HG02943 (cell line): ENCODE results near the gene KRTAP9-3.
"Not testable (repeated sequence)": the region's sequence is repeated elsewhere in the genome, so short reads cannot be mapped to it uniquely, and the experiment has no call there.

Experiments used
- ATAC-seq: cut with Tn5 transposase; IDR thresholded peaks from one replicate; pipeline ENCODE4 v1.9.1; 2021; ENCODE audit warnings: mild to moderate bottlenecking, low read depth, moderate library complexity; ENCODE audit not compliant: unreplicated experiment

The KRTAP9-3 gene

GRCh38 chr17:41249637-41250240, 17.5 kb downstream of the KRTAP9-3 start, which contains the start of gene KRTAP9-4:
Gene KRTAP9-4, plus strand, starts transcription at chr17:41249687. Its CDS starts 34 bp downstream, at chr17:41249721.
- ATAC-seq = not testable (repeated sequence)

DNA sequence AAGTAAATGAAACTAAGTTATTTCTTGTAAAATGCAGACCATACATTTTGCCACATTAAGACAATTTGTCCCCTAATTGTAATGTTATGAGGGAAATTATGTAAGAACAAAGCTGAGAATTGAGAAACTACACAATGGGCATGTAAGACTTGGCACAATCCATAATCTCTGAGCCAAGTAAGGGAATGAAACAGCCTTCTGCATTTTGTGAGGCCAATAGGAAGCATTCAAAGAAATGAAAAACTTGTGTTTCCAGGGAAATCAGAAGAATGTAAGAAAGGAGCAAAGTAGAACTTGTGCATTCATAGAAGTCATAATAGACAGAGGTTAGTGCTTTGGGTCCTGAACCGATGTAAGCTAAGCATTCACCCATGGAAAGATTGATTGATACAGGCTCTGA, 19.0 kb downstream of the KRTAP9-3 start:
- no peak for ATAC-seq

- ATAC-seq = no peak
Observed at GRCh38 chr17:41254861-41255260, 22.6 kb downstream of the KRTAP9-3 start.

- not testable (repeated sequence) for ATAC-seq
Observed at GRCh38 chr17:41255381-41256290, 23.4 kb downstream of the KRTAP9-3 start, which contains the start of gene KRTAP9-9. Gene KRTAP9-9, plus strand, starts transcription at chr17:41255384.

GRCh38 chr17:41256291-41256685, 24.0 kb downstream of the KRTAP9-3 start:
- ATAC-seq = no peak

DNA sequence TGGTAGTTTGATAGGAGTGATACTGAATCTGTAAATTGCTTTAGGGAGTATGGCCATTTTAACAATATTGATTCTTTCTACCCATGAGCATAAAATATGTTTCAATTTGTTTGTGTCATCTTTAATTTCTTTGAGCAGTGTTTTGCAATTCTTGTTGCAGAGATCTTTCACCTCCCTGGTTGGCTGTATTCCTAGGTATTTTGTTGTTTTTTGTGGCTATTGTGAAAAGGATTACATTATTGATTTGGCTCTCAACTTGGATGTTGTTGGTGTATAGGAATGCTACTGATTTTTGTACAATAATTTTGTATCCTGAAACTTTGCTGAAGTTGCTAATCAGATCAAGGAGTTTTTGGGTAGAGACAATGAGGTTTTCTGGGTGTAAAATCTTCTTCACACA, 26.2 kb downstream of the KRTAP9-3 start:
- ATAC-seq = no peak

- no peak for ATAC-seq
Observed at GRCh38 chr17:41263212-41263611, 31.0 kb downstream of the KRTAP9-3 start.

GRCh38 chr17:41264599-41264998, 32.4 kb downstream of the KRTAP9-3 start:
- ATAC-seq = no peak

DNA sequence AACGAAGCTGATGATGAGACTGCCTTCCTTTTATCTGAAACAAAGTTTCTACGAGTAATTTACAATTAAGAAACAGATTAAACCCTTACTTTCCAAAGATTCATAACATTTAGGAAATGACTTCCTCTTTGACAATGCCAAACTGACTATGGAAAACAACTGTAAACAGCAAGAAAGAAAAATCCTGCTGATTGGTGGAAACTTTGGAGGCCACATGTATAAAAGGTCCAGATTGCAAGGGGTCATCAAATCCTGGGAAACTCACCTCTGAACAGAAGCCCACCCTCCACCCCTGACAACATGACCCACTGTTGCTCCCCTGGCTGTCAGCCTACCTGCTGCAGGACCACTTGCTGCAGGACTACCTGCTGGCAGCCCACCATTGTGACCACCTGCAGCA, 32.8 kb downstream of the KRTAP9-3 start, which contains the start of gene KRTAP9-6:
TSS of gene KRTAP9-6 (plus strand) at position 301 of the 400 bp plus-strand sequence. CDS start at position 301, 0 bp downstream.
- no peak for ATAC-seq

DNA sequence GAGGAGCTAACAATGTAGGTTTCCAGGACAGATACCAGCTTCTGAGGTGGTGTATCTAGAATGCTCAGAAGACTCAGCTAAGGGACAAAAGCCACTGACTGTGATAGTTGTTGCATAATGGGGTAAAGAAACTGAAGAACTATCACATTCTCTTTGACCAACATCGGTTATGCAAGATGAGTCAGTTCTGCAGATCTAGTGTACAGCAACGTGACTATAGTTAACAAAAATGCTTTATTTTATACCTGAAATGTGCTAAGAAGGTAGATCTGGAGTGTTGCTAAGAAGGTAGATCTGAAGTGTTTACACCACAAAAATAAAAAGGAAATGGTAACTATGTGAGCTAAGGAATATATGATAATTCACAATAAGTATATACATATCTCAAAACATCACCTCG, 35.5 kb downstream of the KRTAP9-3 start:
- ATAC-seq = no peak

DNA sequence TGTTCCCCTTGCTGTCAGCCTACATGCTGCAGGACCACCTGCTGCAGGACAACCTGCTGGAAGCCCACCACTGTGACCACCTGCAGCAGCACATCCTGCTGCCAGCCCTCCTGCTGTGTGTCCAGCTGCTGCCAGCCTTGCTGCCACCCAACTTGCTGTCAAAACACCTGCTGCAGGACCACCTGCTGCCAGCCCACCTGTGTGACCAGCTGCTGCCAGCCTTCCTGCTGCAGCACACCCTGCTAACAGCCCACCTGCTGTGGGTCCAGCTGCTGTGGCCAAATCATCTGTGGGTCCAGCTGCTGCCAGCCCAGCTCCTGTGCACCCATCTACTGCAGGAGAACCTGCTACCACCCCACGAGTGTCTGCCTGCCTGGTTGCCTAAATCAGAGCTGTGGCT, 39.1 kb downstream of the KRTAP9-3 start:
- not testable (repeated sequence) for ATAC-seq

DNA sequence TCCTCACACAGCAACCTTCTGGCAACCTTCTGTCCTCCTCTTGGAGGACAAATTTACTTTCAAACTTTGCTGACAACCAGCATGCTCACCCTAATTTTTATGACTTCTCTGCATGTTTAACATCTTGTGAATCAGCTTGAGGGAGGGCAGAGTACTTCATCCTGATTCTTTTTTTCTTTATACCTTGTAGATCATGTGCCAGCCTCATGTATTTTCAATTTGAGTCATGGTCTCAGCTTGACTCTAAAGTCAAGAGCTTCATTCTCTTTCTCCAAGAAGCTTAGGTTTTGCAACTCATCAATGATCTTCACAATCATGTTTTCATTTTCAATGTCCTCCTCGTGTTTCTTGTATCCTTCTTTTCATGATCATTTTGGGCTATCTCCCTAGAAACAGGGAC, 39.6 kb downstream of the KRTAP9-3 start:
- ATAC-seq = no peak

GRCh38 chr17:41275648-41276190, 43.5 kb downstream of the KRTAP9-3 start, which contains the start of gene KRTAP9-7:
Gene KRTAP9-7, plus strand, starts transcription at chr17:41275698. Its CDS starts 0 bp downstream, at chr17:41275698.
- ATAC-seq = not testable (repeated sequence)

- ATAC-seq = no peak
Observed at GRCh38 chr17:41278176-41278955, 46.1 kb downstream of the KRTAP9-3 start.
